Pons (tissue), 1 donor: Measurements from ENCODE around the gene GOLGA8O.
"Not testable (repeated sequence)": the region's sequence is repeated elsewhere in the genome, so short reads cannot be mapped to it uniquely, and the experiment has no call there.

Experiments
- DNase-seq: peaks from one replicate; pipeline ENCODE4 v3.0.0-alpha.2; 2016; ENCODE audit warnings: low spot score

GOLGA8O gene, protein sequence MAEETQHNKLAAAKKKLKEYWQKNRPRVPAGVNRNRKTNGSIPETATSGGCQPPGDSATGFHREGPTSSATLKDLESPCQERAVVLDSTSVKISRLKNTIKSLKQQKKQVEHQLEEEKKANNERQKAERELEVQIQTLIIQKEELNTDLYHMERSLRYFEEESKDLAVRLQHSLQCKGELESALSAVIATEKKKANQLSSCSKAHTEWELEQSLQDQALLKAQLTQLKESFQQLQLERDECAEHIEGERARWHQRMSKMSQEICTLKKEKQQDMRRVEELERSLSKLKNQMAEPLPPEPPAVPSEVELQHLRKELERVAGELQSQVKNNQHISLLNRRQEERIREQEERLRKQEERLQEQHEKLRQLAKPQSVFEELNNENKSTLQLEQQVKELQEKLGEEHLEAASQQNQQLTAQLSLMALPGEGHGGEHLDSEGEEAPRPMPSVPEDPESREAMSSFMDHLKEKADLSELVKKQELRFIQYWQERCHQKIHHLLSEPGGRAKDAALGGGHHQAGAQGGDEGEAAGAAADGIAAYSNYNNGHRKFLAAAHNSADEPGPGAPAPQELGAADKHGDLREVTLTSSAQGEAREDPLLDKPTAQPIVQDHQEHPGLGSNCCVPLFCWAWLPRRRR

DNA sequence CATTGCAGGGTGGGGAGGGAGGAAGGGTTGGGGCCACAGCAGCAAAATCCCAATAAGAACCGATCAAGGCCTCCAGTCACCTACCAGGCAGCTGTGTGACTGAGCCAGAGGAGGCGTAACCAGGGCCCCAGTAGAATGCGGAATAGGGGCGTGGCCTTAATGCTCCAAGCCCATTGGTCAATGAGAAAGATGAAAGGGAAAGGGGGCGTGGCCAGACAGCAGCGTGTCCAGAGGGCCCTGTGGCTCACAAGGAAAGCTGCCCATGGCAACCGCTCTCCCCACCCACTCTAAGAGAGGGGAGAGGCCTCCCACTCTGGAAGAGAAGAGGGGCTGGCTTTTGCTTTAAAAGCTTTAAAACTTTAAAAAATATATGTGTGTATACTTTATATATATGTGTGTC is at the start of gene GOLGA8O:
TSS of gene GOLGA8O (minus strand) at position 101 of the 400 bp plus-strand sequence. CDS start at position 3, 98 bp downstream.
- DNase-seq, result not testable (repeated sequence)

DNA sequence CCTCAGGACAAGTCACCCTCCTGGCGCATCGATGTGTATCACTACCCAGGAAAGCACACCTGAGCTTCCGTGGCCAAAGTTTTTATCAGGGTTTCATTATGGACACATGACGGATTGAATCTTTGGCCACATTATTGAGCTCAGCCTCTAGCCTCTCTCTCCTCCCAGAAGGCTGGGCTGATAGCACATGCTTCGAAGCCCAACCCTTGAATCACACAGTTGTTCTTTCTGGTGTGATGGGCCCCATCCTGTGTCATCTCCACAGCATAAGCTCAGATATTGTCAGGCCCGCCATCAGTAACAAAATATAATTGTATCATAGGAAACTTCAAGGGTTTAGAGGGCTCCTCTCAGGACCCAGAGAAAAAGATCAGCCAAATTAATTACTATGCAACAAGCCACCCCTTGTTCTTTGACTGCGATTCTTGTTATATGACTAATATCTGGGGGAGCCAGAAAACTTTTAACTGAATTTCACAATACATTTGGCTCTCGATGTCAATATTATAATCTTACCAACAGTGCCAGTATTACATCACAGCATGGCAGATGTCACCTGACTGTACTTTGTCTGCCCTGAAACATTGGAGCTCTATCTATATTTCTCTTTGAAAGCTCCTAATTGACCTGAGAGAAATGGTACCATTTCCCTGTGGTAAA is 48.8 kb upstream of the GOLGA8O start:
- DNase-seq, result not testable (repeated sequence)

DNA sequence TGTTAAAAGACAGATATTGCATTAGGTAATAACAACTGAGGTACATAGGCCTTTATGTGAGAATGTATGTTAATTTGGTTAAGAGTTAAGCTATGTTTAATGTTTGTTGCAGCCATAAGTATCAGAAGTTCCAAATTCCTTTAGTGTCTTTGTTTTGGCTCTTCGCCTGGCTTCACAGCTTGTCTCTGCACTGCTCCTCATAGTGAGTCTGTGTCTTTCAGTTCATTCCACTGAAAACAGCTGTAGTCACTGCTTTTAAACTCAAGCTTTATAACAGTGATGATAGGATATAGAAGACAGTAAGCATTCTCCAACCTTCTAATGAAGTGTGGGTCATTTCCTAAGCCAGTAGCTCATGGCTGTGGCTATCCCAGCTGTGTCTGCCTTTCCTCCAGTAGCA is 47.5 kb upstream of the GOLGA8O start:
- peak; percentile 23 for DNase-seq

DNA sequence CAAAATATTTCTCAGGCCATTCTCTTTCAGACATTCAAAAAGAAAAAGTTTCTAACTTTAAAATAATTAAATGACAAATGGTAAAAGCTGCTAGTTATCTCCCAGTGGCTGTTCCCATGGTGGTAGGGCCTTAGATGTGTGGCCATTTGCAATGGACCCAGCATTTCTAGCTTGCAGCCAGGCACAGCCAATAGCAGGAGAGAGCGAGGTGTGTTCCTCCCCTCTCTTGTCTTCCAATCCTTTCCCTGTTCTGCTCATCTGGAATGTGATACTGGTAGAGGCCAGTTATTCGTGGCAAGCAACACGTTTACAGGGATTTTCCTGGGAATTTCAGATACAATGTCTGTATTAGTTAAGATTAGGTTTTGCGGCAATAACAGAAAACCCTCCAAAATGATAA is 37.3 kb upstream of the GOLGA8O start:
- not testable (repeated sequence) for DNase-seq

DNA sequence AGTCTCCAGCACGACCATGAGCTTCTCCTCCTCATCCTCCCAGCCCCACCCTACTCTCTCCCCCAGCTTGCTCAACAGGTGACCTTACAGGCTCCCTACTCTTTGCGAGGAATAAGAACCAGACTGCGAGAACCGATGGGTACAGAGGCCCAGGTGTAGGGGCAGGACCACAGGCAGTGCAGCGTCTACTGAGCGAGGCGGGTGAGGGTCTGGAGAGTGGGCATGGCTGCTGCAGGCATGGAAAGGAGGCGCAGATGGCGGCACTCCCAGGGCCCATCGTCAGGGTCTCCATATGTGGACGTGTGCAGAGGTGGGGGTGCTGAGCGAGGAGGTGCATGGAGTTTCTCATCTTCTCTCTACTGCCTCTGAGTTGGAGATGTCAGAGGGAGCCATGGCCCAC is 31.0 kb upstream of the GOLGA8O start:
- DNase-seq, result not testable (repeated sequence)

DNA sequence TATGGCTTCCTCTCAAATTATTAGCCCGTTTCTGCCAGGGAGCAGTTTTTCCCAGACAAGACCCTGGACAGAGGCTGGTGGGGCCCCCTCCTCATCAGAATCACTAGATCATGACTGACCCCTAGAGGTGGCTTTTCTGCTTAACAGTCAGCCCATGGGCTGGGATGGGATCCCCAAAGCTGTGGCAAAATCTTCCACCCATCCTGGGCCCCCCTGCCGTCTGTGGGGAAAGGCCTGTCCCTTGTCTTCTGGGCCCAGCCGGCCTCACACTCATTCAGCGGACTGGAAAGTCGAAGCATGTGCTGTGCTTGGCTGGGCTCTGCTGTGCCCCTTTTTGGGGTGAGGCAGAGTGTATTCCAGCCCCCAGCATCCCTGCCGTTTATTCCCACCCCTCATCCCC is 27.9 kb upstream of the GOLGA8O start:
- DNase-seq, result not testable (repeated sequence)

DNA sequence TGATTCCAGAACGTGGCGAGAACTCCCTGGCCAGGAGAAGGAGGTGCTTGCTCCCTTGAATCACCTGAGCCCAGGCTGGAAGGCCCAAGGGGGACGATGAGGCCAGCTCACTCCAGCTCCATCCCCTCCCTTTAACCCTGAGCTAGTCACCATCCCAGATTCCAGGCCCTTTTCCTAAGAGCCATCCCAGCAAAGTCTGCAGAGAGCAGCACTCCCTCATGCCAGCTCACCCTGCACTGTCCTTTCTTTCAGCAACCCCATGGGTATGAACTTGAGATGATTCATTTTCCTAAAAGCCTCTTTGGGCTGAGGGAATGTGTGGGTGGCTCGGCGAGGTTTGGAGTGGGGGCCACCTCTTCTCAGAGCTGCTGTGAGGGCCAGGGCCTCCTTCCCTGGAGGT is 26.2 kb upstream of the GOLGA8O start:
- not testable (repeated sequence) for DNase-seq

DNA sequence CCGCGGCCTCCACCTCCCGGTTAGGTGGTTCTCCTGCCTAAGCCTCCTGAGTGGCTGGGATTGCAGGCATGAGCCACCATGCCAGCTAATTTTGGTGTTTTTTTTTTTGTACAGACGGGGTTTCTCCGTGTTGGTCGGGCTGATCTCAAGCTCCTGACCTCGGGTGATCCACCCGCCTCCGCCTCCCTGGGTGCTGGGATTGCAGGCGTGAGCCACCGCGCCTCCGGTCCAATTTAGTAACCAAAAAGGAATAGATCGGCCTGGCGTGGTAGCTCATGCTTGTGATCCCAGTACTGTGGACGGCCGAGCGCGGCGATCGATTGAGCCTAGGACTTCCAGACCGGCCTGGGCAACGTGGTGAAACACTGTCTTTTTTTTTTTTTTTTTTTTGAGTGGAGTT is 12.6 kb upstream of the GOLGA8O start:
- DNase-seq, result not testable (repeated sequence)

DNA sequence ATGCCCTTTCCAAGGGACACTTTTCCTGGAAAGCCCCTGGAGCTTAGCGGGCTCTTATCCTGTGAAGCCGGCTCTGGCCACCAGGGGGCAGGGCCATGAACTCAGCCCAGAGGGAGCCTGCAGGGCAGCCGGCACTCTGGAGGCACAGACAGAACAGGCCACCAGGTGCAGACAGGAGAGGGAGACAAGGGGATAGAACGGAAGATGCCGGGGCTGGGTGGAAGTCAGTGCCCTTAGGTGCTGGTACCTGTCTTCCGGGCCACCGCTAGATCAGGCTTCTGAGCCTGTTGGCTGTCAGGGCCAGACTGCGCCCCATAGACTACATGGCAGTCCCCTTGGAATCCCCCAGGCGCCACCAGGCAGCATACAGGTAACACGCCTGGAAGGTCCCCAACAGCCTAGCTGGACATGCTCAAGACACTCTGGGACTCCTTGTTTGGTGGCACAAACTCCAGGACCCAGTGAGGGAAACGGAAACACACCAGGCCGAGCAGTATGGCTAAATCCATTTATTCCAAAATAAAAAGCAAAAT is 14.9 kb downstream of the GOLGA8O start:
- not testable (repeated sequence) for DNase-seq

DNA sequence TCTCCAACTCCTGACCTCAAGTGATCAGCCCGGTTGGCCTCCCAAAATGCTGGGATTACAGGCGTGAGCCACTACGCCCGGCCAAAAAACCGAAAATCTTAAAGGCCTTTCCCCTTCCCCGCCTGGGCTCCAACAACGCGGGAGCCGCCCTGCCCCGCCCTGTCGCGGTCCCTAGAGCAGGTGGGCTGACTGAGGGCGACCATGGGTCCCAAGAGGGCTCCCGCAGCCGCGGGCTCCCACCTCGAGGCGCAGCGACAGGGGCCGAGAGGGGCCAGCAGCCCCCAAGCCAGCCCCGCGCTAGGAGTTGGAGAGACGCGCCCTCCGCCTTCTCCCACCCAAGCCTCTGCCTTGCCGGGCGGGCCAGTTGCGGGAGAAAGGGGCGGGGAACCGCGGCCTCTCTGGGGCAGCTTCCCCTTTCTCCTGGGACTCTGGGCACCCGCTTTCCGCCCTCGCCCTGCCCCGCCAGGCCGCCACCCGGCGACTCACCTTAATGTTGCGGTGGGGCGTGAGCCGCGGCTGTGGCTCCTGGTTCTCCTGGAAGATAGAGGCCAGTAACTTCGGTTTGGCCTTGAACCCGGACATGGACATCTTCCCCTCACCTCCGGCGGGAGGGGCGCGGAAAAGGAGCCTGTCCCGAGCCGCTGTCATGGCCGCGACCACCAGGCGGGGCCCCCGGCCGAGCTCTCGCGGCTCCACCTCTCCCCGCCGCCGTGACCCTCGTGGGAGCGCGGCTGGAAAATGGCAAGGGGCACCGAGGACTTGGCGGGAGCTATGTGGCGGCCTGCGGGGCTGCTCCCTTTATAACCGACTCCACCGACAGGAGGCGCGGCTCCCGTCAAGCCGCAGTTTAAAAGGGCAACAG is 21.1 kb downstream of the GOLGA8O start:
- not testable (repeated sequence) for DNase-seq

DNA sequence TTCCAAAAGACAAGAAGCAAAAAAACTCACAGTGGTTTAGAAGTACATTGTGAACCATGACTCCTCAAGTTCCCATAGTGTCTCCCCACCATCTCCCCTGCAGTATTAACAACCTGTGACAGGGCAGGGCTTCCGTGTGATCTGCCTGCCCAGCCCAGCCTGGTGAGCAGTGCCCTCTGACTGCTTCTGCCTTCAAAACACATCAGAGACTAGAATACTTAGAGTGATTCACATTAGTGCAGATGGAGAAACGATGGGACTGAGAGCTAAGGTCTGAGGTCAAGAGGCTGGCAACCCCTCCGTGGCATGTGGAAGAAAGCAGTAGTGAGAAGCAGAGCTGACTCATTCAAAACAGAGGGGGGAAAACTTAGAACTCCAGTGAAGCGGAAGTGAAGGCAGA is 27.8 kb downstream of the GOLGA8O start:
- not testable (repeated sequence) for DNase-seq

DNA sequence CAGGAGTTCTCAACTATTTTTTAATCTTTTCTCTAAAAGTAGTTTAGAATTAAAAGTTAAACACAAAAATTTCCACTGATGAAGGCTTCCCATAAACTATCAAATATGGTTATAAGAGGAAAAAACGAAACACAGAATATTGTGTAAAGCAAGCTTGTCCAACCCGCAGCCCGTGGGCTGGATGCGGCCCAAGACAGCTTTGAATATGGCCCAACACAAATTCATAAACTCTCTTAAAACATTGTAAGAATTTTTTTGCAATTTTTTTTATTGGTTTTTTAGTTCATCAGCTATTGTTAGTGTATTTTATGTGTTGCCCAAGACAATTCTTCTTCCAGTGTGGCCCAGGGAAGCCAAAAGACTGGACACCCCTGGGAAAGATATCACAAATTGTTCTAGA is 28.9 kb downstream of the GOLGA8O start:
- DNase-seq, result peak; percentile 0

DNA sequence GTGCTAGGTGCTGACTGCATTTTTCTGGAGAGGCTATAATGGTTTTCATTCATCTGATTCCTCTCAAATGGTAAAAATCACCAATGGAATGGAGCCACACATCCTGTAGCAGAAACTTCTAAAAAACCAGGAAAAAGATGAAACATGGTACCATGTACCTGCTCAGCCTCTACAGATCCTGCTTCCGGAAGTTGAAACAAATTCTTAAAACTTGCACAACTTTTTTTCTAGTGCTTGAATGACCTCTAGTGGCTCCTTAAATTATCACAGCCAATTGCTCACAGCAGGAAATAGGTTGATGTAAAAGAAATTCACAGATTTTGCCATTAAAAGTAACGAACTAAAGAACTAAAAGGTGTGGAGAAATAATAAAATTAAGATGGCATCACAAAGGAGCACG is 47.5 kb downstream of the GOLGA8O start:
- not testable (repeated sequence) for DNase-seq

DNA sequence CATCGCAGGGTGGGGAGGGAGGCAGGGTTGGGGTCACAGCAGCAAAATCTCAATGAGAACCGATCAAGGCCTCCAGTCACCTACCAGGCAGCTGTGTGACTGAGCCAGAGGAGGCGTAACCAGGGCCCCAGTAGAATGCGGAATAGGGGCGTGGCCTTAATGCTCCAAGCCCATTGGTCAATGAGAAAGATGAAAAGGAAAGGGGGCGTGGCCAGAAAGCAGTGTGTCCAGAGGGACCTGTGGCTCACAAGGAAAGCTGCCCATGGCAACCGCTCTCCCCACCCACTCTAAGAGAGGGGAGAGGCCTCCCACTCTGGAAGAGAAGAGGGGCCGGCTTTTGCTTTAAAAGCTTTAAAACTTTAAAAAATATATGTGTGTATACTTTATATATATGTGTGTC is 52.2 kb downstream of the GOLGA8O start, which contains the start of gene GOLGA8K:
TSS of gene GOLGA8K (minus strand) at position 101 of the 400 bp plus-strand sequence. CDS start at position 3, 98 bp downstream.
- DNase-seq, result not testable (repeated sequence)

DNA sequence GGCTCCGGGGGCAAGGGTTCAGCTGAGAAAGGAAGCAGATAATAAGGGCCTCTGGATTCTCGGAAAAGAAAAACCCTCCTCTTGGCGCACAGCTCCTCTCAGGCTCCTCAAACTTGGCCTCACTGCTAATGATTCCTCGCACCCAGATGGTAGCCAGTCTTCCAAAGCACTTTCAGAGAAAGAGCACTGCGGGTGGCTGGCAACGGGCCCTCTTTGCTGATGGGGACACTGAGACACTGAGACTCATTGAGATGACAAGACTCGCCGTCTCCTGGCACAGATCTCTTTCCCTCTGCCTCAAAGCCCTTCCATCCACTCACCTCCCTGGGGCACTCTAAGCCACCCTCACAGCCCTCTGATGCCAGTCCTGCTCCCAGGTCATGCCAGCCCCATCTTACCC is 58.9 kb downstream of the GOLGA8O start:
- DNase-seq, result not testable (repeated sequence)
